HG03558 (cell line): Measurements from ENCODE around the gene COL15A1.

ENCODE experiments used
- ATAC-seq: cut with Tn5 transposase; IDR thresholded peaks from one replicate; pipeline ENCODE4 v1.9.1; 2021; ENCODE audit warnings: moderate number of reproducible peaks; ENCODE audit not compliant: unreplicated experiment; ENCODE audit errors: extremely low read depth

COL15A1 gene

DNA sequence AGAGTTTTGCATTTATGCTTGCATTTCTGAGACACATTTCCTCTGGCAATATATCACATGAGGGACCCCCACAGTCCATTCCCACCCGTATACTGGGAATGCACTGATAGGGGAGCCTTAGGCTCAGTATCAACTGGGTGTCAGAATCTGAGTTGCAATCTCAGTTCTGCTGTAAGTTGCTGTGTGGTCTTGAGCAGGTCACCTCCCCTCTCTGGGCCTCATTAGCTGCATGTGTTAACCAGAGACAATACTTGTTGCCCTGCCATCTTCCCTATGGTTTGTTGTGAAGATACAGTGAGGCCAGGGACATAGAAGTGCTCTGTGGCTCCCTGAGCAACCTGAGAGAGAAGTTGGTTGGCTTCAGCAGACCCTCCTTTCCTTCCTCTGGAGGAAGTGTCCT lies 105.5 kb downstream of the COL15A1 start:
- no peak for ATAC-seq

DNA sequence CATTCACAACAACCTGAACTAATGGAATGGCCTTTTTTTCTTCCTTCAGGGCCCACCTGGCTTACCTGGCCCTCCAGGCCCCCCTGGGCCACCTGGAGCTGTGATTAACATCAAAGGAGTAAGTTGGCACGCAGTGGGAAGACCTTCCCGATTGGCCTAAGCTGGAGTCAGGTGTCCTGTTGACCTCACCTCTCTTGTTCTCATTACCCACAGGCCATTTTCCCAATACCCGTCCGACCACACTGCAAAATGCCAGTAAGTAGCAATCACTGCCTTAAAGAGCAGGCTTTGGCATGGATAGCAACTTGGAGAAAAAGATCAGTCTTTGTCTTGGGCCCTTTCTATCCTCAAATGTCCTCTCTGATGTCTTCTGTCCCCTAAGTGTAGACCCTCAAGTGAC lies 105.9 kb downstream of the COL15A1 start:
- no peak for ATAC-seq

DNA sequence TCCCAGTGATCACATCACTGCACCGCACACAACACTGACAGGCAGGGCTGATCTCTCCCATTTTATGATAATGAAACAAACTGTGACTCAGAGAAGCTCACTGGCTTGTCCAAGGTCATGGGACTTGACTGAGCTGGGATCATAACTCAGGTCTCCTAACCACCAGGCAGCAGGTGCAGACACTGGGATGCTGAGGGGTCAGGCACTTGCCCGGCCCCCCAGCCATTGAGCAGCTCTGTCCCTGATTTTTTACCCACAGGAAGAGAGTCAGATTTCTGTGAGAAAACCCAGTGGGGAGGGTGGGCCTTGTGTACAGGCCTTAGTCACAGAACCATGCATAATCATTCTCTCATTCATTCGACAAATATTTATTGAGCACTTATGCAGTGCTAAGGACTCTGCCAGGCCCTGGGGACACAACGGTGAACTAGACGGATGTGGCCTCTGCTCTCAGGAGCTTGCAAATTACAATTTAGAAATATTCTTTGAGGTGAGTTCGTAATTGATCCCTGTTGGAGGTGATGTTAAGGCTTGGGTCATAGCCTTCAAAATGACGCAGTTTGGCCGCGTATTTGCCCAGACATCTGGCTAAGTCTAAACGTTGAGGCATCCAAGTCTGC lies 106.7 kb downstream of the COL15A1 start:
- no peak for ATAC-seq

DNA sequence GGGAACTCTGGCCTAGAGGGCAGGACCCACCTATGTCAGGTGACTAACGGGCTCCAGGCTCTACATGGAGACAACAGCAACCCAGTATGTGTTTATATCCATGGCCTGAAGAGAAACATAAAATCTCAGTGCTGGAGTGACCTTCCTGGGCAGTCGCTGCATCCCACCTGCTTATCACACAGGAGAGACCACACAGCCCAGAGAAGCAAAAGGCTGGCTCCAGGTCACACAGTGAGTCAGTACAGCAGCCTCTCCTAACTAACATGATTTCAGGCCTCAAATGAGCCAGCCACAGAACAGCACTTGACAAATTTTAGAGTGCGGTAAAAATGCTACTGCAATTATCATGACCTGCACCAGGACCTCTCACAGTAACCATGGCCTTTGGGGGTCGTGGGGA lies 107.2 kb downstream of the COL15A1 start:
- ATAC-seq, result no peak

DNA sequence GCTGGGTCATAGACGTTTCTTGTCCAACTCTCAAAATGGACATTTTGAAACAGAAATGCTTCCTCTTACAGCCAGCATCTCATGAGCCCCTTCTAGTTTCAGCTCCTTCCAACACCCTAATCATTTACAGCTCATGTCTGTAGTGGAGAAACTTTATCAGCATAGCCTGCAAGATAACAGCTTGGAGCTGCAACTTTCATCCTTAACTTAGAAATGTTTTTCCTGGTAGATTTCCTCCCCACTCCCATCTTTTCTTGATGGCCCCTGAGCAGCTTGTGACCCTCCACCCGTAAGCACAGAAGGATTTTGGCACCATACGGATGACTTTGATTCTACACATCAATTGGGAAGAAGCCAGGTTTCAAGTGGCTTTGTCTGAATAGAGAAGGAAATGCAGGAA lies 107.7 kb downstream of the COL15A1 start:
- no peak for ATAC-seq

DNA sequence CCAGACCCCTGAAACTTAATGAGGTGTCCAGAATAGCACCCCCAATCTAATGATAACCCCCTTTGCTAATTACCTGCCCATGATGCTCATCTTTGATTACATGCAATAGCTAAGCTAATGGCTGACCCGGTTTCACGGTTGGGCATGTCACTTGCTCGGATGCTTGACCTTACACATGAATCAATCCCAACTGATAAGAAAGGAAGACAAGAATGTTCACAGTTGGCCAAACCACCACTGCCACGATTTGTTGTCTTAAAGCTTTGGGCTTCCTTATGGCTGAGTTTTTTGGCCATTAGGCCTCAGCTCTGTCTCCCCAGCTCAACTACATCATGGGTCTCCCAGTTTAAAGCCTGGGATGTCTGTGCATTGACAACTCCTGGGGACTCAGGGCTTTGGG lies 108.1 kb downstream of the COL15A1 start:
- no peak for ATAC-seq

DNA sequence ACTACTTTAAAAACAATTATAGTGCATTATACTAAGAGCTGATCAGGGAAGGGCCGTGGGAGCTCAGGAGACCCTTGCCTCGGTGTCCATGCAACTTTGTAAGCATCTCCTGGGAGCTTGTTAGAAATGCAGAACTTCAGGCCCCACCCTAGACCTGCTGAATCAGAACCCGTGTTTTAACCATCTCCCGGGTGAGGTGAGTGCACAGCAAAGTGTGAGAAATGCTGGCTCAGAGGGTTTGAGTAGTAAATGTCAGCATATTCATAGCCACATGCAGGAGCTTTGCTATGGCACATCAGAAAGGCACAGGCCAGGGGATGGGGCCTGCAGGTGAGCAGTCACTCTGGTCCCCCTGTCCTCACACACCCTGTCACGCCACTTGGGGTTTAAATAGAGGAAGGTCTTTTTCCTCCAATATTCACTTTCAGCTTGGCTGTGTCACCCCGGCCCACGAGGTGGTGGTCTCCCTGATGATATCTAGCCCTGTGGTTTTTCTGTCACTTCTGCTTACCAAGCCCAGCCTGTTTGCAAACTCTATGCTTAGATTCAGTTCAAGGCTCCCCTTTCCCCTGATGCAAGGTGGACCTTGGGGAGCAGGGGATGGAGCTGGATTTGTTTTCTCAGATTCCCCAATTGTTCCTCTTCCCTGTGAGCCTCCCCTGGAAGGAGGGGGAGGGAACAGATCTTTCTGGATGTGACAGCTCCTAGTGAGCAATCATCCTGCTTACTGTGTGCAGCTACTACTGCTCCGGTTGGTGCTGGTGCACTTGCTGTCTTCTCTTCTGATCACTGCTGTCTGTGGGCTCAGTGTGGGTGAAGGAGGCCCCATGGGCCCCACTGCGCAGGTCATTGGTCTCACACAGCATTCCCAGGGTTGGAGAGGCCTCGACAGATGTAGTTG lies 109.4 kb downstream of the COL15A1 start:
- ATAC-seq, result no peak

DNA sequence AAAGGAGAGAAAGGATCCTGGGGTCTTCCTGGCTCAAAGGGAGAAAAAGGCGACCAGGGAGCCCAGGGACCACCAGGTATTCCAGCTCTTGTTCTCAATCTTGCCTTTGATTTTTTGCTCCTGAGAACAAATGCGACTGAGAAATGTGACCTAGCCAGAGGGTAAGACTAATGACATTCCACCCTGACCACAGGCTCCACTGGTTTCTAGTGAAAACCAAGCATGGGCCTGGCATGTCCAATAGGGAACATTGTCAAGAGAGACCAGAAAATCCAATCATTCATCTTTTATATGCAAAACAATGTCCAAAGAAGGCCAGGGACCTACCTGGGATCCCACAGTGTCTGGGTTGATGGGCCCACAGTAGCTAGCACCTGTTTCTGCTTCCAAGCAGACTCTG lies 110.9 kb downstream of the COL15A1 start:
- ATAC-seq, result no peak

DNA sequence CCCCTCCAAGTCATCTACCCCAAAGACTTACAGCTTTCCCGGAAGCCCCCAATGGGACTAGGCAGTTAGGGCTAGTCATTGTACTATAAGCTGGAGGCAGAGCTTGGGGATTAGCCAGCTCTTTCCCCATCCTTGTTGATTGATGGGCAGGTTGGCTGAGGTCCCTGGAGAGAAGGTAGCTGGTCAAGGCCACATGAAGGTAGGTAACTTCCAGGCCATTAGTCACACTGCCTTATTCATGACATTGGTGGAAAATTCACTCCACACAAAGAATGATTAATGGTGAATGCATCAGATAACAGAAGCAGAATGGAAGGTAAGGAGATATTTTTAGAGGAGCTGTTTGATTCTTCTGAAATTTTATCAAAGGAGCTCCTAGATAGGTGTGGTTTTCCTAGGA lies 111.7 kb downstream of the COL15A1 start:
- no peak for ATAC-seq

DNA sequence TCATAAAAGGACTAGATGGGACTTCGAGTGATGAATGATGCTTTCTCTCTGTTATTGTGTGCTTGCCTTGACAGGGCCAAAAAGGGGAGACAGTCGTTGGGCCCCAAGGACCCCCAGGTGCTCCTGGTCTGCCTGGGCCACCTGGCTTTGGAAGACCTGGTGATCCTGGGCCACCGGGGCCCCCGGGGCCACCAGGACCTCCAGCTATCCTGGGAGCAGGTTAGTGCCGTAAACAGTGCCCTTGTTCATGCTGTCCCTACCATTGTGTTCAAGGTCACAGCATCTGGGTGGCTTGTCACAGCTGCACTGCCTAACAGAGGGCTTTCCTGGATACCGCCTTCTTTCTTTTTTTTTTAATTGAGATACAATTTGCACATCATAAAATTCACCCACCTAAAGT lies 112.5 kb downstream of the COL15A1 start:
- no peak for ATAC-seq

DNA sequence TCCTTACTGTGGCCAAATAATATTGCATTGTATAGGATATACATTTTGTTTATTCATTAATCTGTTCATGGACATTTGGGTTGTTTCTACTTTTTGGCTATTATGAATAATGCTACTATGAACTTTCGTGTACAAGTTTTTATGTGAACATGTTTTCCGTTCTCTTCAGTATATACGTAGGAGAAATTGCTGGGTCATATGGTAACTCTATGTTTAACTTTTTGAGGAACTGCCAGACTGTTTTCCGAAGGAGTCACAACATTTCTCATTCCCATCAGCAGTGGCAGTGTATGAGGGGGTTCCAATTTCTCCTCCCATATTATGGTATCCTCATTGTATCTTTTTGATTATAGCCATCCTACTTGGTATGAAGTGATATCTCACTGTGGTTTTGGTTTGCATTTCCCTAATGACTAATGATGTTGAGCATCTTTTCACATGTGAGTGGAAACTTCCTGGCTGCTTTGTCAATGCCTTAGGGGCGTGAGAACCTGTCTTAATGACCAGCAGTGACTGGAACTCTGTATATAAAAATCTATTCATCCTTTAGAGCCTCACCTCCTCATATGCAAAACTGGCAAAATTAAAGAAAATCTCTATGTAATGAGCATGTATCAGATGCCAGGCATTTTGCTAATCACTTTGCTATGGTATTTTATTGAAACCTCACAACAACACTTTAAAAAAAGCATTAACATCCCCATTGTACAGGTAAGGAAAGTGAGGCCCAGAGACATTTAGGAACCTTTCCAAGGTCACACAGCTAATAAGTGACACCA lies 113.4 kb downstream of the COL15A1 start:
- ATAC-seq, result no peak

DNA sequence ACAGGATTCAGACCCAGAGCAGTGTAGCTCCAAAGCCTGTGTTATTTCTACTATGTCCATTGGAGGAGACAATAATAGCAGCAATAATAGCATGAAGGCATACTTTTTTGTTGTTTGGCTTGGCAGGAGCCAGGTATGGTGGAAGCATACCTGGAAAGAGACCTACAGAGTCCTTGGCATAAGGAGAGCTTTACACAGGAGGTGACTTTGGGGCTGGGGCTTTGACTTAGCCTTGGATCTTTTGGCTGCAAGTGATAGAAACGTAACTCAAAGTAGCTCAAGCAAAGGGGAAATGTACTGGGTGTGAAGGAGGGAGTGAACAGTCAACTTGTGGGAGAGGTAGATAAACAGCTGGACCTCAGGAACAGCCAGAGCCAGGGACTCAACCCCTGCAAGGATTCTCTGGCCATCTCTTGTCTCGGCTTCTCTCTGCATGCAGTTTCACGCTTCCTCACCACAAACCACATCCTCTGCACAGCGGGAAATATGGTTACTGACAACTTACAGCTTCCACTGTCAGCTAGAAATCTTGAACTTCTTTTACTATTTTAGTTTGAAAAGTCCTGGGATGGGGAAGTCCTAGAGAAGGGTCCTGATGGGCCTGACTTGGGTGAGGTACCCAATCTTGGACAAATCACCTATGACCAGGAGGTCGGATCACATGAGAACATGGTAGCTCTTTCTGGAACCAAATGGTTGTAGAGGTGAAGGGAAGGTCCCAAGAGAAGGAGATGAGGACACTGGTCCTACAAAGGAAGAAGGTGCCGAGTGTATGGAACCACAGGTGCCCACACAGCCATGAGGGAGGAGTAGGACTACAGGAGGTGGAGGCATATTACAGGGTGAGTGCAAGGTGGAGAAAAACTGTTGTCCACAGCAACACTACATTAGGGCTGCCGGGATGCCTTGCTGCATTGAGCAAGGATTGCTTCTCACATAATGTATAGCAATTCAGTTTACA lies 114.2 kb downstream of the COL15A1 start:
- peak; percentile 75 for ATAC-seq

DNA sequence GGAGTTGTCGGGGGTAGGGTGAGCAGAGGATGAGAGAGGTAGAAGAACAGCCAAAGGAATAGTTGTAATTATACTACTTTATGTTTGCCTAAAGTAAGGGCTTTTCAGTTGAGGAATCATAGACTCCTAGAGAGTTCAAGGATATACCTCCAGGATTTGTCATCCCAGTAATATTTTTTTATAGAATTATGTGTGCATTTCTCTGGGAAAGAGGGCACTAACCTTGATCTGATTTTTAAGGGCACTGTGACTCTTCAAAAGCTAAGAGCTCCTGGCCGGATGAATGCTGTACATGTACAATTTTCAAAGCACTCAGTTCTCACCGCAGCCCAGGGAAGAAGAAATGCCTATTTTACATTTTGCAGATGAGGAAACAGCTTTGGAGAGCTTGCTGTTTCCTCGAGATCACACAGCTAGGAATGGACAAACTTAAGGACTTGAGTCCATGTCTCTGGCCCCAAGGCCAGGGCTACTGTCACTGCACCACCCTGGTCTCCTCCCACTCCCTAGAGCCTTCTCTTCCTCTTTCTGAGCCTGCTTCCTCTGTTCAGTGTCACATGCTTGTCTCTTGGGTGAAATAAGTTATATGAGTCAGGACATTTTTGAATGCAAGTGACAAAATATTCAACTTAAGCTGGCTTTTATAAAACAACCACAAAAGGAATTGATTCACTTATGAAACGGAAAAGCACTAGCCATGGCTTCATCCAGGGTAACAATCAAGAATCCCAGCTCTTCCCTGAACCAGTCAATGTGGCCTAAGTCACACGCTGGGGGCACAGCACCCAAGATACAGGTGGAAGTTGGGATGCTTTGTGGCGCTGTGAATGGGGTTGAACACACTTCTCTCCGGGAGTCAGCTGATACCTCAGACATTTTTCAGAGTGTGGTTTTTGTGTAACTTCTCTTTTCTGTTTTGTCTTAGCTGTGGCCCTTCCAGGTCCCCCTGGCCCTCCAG lies 115.5 kb downstream of the COL15A1 start:
- ATAC-seq, result no peak

DNA sequence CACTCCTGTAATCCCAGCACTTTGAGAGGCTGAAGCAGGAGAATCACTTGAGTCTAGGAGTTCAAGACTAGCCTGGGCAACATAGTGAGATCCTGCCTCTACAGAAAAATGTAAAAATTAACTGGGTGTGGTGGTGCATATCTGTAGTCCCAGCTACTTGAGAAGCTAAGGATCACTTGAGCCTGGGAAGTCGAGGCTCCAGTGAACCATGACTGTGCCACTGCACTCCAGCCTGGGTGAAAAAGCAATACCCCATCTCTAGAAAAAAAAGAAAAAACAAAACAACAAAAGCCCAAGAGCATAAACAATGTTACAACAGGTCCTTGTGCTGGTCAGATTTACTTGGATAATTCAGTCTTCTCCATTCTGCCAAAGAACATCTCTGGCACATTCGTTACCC lies 116.9 kb downstream of the COL15A1 start:
- ATAC-seq, result no peak

DNA sequence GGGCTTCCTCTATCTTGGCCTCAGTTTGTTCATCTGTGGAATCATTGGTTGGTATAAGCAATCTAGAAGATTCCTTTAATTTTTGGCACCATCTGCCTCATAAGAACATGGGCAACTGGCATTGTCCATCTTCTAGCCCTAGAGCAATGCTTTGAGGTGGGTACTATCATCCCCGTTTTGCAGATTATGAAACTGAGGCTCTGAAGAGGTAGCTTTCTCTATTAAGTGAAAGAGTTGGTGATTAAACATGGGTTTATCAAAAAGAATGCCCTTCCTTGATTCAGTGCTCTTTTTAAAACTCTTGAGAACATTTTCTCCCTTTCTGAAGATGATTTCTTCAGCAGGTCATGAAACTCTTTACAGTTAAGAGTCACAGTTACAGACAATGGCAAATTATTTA lies 118.8 kb downstream of the COL15A1 start:
- no peak for ATAC-seq

DNA sequence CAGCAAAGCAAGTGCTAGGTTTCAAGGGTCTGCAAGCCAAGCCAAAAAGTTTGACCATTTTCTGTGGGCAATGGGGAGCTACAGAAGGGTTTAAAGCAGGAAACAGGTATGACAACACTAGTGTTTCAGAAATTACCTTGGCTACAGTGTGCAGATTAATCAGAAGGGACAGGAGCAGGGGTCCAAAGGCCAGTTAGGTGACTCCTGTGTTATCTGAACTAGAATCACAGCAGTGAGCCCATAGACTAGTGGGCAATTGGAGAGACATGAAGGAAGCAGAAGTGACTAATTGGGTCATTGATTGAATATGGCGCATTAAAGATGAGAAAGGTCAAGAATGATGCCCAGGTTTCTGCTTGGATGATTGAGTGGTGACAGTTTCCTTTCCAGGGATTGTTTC lies 119.8 kb downstream of the COL15A1 start:
- no peak for ATAC-seq

DNA sequence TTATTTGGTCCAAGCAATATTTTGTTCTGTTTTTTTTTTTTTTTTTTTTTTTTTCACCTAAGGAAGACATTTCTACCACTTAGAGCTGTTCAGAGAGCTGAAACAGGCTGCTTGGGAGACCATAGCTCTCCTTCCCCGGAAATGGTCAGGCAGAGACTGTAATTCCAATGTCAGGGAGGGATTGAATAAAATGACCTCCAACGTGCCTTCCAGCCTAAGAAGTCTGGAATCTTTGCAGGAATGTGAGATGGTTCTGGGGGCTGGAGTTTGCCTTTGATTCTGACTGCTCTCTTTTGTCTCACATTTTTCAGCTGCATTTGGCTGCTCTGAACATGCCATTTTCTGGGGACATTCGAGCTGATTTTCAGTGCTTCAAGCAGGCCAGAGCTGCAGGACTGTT lies 122.9 kb downstream of the COL15A1 start:
- no peak for ATAC-seq

DNA sequence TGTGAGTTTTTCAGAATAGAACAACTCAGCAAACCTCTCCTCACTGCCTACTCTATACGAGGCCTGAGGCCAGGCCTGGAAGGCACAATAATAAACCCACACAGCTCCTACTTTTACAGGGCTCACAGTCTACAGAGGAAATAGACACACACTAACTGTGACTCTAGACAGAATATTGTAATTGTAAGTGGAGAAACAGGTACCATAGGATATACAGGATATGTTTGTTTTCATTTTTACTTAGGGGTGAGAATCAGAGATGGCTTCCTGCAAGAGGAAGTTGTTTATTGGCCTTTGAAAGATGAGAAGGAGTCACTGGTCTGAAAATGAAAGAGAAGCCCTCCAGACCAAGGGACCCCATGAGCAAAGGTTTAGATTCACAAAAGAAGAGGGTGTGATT lies 125.4 kb downstream of the COL15A1 start:
- no peak for ATAC-seq

DNA sequence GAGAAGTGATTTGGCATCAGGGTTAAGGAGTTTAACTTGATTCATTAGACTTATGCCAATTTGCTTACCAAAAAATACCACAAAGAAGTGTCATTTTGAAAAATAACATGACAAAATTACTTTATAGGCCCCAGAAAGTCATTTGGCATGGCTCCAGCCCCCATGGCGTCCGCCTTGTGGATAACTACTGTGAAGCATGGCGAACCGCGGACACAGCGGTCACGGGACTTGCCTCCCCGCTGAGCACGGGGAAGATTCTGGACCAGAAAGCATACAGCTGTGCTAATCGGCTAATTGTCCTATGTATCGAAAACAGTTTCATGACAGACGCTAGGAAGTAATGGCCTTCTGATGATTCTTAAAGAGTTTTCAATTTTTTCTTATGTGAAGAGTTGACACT lies 125.8 kb downstream of the COL15A1 start:
- ATAC-seq, result no peak
